ENCODE results near the gene CLN3. TPM values are rescaled to one million over a fixed set of nuclear protein-coding genes. Genes with fewer than 3 reads are reported as not detected.

The CLN3 gene
- total RNA-seq: 14.1 and 14.5 TPM in 2 replicates

DNA sequence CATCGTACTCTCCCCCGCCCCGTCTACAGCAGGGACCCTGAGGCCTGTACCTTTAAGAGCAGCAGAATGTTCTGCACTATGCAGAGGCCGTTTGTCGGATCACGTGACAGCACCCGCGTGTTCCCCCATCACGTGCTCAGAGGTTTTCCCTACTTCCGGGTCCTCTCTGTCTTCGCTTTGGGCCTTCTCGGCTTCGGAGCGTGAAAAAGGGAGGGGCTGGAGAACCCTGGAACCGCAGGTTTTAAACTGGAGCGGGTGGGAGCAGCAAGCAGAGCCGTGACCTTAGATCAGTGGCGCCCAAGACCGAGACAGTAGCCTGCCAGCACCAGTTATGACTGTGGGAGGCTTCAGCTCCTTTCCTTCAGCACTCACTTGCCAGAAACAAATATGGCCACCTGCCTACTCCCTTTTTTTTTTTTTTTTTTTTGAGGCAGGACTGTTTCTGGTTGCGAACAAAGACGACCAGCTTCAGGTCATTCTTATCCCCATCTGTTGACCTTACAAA, at the start of gene CLN3:
Gene CLN3, minus strand, starts transcription at position 105 of the 505 bp plus-strand sequence. CDS start 315 bp downstream, outside the sequence.

DNA sequence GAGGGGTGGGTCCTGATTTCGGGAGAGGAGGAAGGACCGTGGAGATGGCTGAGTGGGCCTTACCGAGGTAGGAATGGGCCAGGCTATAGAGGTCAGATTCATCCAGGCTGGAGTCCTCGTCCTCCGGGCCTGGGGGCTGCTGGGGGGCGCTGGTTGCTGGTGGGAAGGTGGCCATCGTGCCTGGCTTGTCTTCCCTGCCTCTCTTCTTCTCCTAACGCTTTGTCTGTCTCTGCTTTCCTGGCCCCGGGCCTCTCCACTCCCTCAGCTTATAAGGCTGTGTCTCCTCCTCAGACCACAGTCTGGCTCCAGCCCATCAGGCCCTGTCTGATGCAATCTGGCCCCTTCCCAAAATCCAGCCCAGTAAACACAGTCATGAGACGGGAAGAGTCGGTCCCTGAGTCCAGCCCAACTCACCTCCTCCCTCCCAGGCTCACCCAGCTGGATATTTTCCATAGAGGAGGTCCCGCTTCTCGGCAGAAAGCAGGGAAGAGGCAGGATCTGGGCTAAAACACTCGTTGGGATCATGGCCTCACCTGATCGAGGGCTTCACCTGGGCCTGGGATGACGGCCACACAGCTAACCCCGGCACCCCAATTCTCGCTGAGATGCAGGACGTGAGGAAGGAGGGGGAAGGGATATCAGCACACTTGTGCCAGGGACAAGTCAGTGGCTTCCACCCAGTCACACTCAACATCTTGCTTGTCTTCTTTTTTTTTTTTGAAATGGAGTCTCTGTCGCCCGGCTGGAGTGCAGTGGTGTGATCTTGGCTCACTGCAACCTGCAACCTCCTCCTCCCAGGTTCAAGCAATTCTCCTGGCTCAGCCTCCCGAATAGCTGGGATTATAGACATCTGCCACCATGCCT, 47.1 kb upstream of the CLN3 start, which contains the start of gene NUPR1:
Gene NUPR1, minus strand, starts transcription at position 242 of the 864 bp plus-strand sequence. Its CDS starts 67 bp downstream, at position 175.

DNA sequence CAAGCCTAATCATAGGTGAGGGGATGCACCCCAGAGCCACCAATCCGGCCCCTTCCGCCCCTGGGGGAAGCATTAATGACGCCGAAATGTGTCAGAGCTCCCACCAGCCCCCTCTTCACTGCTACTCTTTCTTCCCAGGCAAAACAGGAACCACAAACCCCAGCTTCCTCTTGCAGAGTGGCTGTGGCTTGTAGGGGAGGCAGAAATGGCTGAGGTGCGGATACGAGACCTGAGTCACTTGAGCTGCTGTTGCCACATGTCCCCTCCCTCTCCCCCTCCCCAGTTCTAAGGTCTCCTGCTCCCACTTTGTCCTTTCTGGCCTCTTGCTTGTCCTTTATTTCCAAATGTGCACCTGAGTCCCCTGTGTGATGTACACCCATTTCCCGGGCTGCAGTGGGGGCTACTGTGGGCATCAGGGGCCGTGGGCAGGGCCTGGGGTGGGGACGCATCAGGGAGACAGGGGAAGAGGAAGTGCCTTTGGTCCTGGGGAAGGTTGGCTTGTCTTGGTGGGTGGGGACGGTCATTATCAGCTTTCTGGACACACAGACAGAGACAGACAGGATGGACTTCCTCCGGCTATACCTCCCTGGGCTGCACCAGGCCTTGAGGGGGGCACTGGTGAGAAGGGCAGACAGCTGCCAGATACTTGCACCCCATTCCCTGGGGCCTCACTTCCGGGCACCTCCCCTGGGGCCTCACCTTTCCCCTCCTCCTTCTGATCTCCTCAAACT, 2.4 kb upstream of the CLN3 start, which contains the start of gene APOBR:
Gene APOBR, plus strand, starts transcription at position 523 of the 731 bp plus-strand sequence. Its CDS starts 39 bp downstream, at position 562.

Other genes starting within 250 kb of the CLN3 start
- not detected in 2 replicates for gene SBK1, start 199.5 kb downstream of the CLN3 start, total RNA-seq
- 0.57 TPM in 1 of 2 replicates, not detected in the other for gene NPIPB6, start 128.6 kb downstream of the CLN3 start, total RNA-seq
- 55.9 and 81.2 TPM in 2 replicates for gene EIF3CL, start 88.2 kb downstream of the CLN3 start, total RNA-seq
- gene NPIPB7, start 19.7 kb downstream of the CLN3 start, total RNA-seq: not detected in 2 replicates
- gene APOBR, start 2.6 kb upstream of the CLN3 start, total RNA-seq: under 0.01 TPM in 1 of 2 replicates, not detected in the other
- gene IL27, start 14.8 kb upstream of the CLN3 start, total RNA-seq: 0.28 TPM in 1 of 2 replicates, not detected in the other
- gene NUPR1, start 46.9 kb upstream of the CLN3 start, total RNA-seq: 32.5 and 50.5 TPM in 2 replicates
- gene SGF29, start 61.8 kb upstream of the CLN3 start, total RNA-seq: 7.3 and 9.6 TPM in 2 replicates
- 0.09 and 0.28 TPM in 2 replicates for gene SULT1A2, start 105.0 kb upstream of the CLN3 start, total RNA-seq
- 3.6 and 6.4 TPM in 2 replicates for gene SULT1A1, start 118.0 kb upstream of the CLN3 start, total RNA-seq
- 0.55 TPM in 1 of 2 replicates, not detected in the other for gene NPIPB8, start 146.0 kb upstream of the CLN3 start, total RNA-seq
- 125 and 217 TPM in 2 replicates for gene EIF3C, start 219.4 kb upstream of the CLN3 start, total RNA-seq